NCI-H2107 (cell line): ENCODE results near the gene SMG9.

ENCODE experiments used
- DNase-seq: peaks from one replicate; lab custom pipeline; 2025; lab: John Stamatoyannopoulos, UW

SMG9 gene

GRCh38 chr19:43752287-43752875, 2.4 kb downstream of the SMG9 start:
- no peak for DNase-seq

- DNase-seq = no peak
These were observed 3.1 kb downstream of the SMG9 start for GRCh38 chr19:43751466-43752220.

- DNase-seq = no peak
These were observed 4.9 kb downstream of the SMG9 start for GRCh38 chr19:43749898-43750297.

- no peak for DNase-seq
These were observed 5.6 kb downstream of the SMG9 start for GRCh38 chr19:43749152-43749551.

- no peak for DNase-seq
These were observed 6.1 kb downstream of the SMG9 start for GRCh38 chr19:43748685-43749084.

GRCh38 chr19:43748205-43748594, 6.6 kb downstream of the SMG9 start:
- DNase-seq = no peak

GRCh38 chr19:43747557-43748204, 7.1 kb downstream of the SMG9 start:
- no peak for DNase-seq

GRCh38 chr19:43743059-43743458, 11.7 kb downstream of the SMG9 start:
- no peak for DNase-seq

- no peak for DNase-seq
These were observed 13.5 kb downstream of the SMG9 start for GRCh38 chr19:43741075-43741825.

- DNase-seq = no peak
These were observed 15.1 kb downstream of the SMG9 start for GRCh38 chr19:43739439-43740235.

- no peak for DNase-seq
These were observed 16.0 kb downstream of the SMG9 start for GRCh38 chr19:43738780-43739211.

GRCh38 chr19:43735957-43736356, 18.8 kb downstream of the SMG9 start:
- no peak for DNase-seq

GRCh38 chr19:43735013-43735412, 19.7 kb downstream of the SMG9 start:
- DNase-seq = no peak

- no peak for DNase-seq
These were observed 22.9 kb downstream of the SMG9 start for GRCh38 chr19:43731846-43732245.

- no peak for DNase-seq
These were observed 23.4 kb downstream of the SMG9 start for GRCh38 chr19:43731346-43731745.

GRCh38 chr19:43729919-43730318, 24.8 kb downstream of the SMG9 start:
- DNase-seq = no peak

- no peak for DNase-seq
These were observed 27.2 kb downstream of the SMG9 start for GRCh38 chr19:43727593-43727853.

GRCh38 chr19:43726736-43727592, 27.8 kb downstream of the SMG9 start:
- DNase-seq = no peak

GRCh38 chr19:43725468-43725867, 29.3 kb downstream of the SMG9 start:
- no peak for DNase-seq

- no peak for DNase-seq
These were observed 29.9 kb downstream of the SMG9 start for GRCh38 chr19:43724896-43725295.

GRCh38 chr19:43723588-43723987, 31.2 kb downstream of the SMG9 start:
- no peak for DNase-seq
